Stimulated activated CD4-positive, alpha-beta T cell treated with anti-CD3 and anti-CD28 coated beads, Interleukin-1b, Interleukin-23, amount 100 ng/mL, for 4 hours (primary cell): Measurements from ENCODE around the gene GRID2.
"Not testable (repeated sequence)": the region's sequence is repeated elsewhere in the genome, so short reads cannot be mapped to it uniquely, and the experiment has no call there.

Experiments used
- DNase-seq, 2 donors: peaks; one replicate each; pipeline ENCODE4 v3.0.0-alpha.2; 2020; ENCODE audit warnings: low read depth in 2 of 2

GRID2 gene

GRCh38 chr4:92305148-92305877 lies 1.5 kb downstream of the GRID2 start:
- DNase-seq = no peak

DNA sequence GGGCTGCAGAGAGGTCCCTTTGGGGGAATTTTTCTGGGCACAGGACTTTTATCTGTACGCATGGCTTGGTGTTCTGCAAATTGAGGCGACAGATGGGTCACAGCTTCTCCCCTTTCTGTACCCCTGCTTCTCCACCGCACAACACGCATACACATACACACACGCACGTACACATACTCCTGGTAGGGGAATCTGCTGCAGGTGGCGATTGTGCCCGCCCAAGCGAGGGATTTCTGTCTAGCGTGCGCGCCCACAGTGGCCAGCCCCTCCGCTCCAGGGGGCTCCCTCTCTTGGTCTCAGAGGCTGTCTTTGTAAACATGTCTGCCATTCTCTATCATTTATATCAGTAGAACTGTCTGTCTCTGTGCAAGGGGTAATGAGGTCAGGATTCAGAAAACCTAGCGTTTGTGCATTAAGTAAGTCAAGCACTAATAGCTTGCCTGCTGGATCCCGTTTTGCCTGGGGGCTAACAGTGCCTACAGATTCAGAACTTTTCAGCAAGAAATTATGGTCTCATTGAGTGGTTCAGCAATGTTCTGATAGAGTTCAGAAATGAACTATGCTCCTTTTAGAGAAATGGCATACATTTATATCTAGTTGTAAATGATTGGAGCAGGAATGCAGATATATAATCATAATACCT lies 2.2 kb downstream of the GRID2 start:
- no peak for DNase-seq

GRCh38 chr4:92307181-92307580 lies 3.4 kb downstream of the GRID2 start:
- DNase-seq = no peak

DNA sequence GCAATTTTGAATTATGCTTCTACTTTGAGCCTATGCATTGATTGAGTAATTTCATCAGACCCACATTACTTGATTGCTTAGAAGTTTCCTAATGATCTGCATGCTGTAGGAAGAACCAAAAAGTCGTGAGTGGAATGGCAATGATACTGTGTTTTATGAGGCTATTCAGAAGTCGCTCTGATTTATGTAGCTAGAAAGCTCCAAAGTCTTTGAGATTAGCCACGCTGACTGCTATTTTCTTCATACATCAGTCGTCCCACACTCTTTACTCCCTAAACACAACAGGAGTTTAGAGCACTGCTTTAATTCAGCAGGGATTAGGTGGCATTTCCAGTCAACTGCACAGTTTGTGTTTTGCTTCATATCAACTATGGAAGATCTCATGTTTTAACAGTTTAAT lies 4.1 kb downstream of the GRID2 start:
- DNase-seq = no peak

DNA sequence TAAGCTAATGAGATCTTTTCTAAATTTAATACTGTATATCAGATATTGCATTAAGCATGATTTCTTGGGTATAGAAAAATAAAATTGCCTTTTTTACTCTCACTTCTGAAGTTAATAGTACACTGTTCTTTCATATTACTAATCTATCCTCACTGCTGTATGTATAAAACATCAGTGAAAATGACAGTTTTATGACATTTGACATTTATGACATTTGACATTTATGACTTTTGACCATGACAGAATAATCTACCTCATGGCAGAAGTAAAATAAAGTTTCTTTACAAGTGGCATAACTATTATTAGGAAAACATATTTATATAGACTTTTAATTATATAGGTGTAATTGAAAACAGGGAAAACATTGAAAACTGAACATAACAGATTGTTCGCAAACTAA lies 13.3 kb downstream of the GRID2 start:
- DNase-seq = no peak

GRCh38 chr4:92328095-92328494 lies 24.3 kb downstream of the GRID2 start:
- no peak for DNase-seq

- no peak for DNase-seq
Observed at GRCh38 chr4:92333016-92333415, 29.2 kb downstream of the GRID2 start.

DNA sequence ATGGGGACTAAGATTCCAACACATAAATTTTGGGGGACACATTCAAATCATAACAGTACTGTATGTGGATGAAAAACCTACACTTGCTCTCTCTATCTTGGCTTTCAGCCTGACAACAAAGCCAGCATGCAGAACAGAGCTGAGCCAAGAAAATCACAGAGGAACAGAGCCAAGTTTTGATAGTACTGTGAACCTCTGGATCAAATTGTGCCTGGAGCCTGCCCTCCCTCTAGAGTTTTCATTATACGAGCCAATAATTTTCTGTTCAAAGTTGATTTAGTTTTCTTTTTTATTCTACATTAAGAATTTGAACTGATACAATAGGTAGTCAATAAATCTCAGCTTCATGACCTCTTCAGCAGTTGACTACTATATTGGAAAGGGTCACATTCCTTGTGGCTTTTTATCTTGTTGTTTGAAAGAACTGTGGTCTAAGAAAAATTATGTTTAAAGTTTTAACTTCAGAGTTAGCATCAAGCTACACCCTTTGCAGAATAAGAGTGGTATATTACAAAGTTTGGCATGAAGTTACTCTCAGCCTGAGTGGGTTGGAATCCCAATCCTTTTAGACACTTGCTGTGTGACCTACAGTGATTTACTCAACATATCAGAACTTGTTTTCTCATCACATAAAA lies 31.1 kb downstream of the GRID2 start:
- DNase-seq = no peak

DNA sequence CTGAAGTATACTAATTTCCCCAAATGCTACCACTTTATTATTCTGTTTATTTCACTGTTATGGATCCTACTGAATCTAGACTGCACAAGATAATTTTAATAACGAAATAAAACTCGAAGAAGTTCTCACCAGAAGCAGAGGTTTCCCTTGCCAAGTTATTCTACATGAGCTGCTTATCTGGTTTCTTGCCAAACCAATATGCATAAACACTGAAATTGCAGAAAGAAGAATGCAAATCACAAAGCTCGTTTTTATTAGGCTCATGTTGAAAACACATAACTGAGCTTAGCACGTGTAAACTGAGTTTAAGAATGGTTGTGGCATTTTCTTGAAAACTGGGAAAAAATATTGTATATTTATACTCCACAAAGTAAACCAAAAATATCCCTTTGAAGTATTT lies 35.9 kb downstream of the GRID2 start:
- no peak for DNase-seq

- no peak for DNase-seq
Observed at GRCh38 chr4:92344216-92344615, 40.5 kb downstream of the GRID2 start.

GRCh38 chr4:92346289-92346688 lies 42.5 kb downstream of the GRID2 start:
- no peak for DNase-seq

DNA sequence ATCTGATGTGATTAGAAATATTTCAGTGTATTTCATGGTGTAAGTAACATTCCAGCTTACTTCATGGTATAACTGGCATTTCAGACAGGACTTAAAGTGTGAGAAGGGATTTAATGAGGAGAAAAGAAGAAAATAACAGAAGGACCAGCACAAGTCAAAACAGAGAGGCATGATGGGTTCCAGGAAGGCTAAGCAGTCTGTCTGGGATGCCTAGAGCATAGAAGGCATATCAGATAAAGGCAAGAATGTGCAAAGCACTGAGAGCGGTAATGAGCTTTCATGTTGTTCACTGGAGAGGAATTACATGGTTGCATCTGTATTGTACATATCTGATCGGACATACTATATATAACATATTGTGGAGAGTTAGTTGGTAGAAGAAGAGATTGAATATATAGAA lies 54.2 kb downstream of the GRID2 start:
- DNase-seq = no peak

DNA sequence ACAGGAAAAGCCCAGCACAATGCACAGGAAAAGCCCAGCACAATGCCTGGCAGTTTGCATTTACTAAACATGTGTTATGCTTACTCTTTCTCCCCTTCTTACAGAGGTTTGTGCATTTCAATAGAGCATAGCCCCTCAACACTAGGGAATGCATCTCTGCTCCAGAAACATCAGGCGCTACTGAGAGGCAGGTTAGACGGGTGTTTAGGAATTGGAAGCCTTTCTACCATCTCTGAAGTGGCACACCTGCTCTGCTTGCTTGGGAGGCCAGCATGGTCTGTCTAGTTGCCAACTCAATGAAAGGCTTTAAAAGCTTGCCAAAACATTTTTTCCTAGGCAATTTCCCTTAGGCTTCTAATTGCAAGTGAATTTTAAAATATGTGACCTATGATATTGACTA lies 55.7 kb downstream of the GRID2 start:
- no peak for DNase-seq

- no peak for DNase-seq
Observed at GRCh38 chr4:92362028-92362427, 58.3 kb downstream of the GRID2 start.

GRCh38 chr4:92368653-92369052 lies 64.9 kb downstream of the GRID2 start:
- DNase-seq = no peak

DNA sequence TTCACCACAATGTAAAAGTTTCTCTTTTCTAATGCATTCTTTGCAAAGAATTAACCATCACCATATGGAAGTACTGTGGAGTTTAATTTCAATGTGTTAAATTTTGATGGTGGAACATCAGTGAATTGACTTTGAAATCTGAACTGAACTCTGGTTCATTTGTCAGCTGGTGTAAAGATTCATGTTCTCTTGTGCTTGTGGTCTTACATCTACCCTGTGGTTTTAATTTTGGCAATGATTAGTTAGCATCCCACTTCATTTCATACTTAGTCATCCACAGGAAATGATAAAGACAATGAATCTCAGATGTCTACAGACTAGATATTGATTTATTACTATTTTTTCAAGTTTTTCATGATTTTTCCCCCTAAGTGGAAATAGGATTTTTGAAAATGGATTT lies 77.8 kb downstream of the GRID2 start:
- DNase-seq = no peak

DNA sequence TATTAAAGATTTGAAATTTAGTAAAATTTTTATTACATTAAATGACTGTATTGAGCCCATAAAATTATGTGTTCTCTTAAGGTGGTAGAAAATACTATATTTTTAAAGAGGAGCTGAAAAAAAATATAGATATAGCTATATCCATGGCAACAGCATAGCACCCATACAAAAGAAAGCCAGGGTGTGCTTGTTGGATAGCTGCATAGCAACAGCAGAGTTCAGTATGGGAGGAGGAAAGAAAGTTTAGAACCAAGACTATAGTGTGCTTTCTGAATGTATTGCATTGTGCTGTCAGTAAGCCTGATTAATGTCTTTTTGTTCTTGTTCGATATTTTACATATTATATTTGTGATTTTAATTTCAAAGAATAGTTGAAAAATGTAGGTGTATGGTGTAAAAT lies 78.4 kb downstream of the GRID2 start:
- DNase-seq = no peak

DNA sequence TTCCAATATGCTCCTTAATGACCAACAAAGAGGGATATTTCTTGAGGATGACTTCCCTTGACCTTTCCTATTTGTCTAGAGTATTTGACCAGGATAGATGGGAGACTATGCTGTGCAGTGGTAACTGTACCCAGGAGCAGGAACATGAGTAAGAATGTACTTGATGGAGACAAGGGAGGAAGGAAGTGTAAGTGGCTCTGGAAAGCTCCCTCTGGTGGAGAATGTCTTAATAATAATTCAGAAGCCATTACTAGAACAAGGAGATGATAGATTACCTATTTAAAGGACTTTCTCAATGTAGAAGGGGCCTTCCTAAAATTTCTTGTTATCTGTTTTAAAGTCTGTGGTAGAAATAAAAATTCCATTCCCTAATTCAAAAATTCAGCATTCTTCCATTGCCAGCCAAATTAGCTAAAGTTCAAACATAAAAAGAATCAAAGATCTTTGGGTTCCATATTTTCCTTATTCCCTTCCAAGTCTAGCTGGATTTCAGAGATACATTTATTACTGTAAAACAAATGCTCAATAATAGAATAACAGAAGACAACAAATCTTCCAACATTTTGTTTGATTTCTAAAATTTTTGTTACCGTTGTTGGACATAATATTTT lies 83.8 kb downstream of the GRID2 start:
- no peak for DNase-seq

GRCh38 chr4:92399032-92399431 lies 95.3 kb downstream of the GRID2 start:
- DNase-seq = no peak

DNA sequence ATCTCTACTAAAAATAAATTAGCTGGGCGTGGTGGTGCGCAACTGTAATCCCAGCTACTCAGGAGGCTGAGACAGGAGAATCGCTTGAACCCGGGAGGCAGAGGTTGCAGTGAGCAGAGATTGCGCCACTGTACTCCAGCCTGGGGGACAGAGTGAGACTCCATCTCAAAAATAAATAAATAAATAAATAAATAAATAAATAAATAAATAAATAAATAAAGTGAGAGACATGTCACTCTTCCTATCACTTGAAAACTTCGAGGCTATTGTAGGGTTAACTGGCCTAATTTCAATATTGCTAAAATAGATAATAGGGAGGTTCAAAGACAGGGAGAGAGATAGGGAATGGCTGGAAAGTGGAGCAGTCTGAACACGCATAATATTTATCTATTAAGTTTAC lies 99.8 kb downstream of the GRID2 start:
- DNase-seq = not testable (repeated sequence)

DNA sequence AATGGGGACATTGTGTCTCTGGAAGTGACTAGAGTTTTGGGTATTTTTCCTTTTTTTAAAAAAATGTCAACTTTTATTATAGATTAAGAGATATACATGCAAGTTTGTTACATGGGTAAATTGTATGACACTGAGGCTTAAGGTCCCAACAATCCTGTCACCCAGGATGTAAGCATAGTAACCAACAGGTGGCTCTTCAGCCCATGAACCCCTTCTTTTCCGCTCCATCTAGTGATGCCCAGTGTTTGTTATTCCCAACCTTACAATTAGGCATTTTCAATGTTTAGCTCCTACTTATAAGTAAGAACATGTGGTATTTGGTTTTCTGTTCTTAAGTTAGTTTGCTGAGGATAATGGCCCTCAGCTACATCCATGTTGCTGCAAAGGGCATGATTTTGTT lies 102.7 kb downstream of the GRID2 start:
- no peak for DNase-seq

GRCh38 chr4:92421920-92422319 lies 118.2 kb downstream of the GRID2 start:
- no peak for DNase-seq

GRCh38 chr4:92433272-92433758 lies 129.5 kb downstream of the GRID2 start:
- no peak for DNase-seq
